Tibial nerve (tissue), 4 donors: Measurements from ENCODE around the gene CYP2U1. TPM values are rescaled to one million over a fixed set of nuclear protein-coding genes. Genes with fewer than 3 reads are reported as not detected.
A peak's percentile ranks its signal among the peaks of the same experiment; 100 is the strongest.

Experiments used
- DNase-seq, 2 donors: peaks; one replicate each; pipeline ENCODE4 v3.0.0-alpha.2; 2019; ENCODE audit warnings: low spot score in 2 of 2
- H3K27ac ChIP-seq, 4 donors: fragments of 200-600 bp; sonication (generic) in 3 of 4; one replicate each; pipeline ENCODE4 v1.5.1; 2017 to 2019; ENCODE audit warnings: mild to moderate bottlenecking in 1 of 4
- H3K27me3 ChIP-seq, 2 donors: fragments of 200-600 bp; sonication (generic) in 1 of 2; one replicate each; pipeline versions ENCODE4 v1.5.1 to v1.6.0; 2017 to 2019
- H3K36me3 ChIP-seq, 3 donors: fragments of 200-600 bp; sonication (generic); one replicate each; pipeline ENCODE4 v1.5.1; 2018 to 2019
- H3K4me1 ChIP-seq, 4 donors: fragments of 200-600 bp; sonication (generic) in 3 of 4; one replicate each; pipeline ENCODE4 v1.5.1; 2017 to 2019
- H3K4me3 ChIP-seq, 4 donors: fragments of 200-600 bp; sonication (generic) in 3 of 4; one replicate each; pipeline ENCODE4 v1.5.1; 2017 to 2019; ENCODE audit warnings: mild to moderate bottlenecking in 1 of 4, moderate library complexity in 1 of 4
- H3K9me3 ChIP-seq, 4 donors: fragments of 200-600 bp; sonication (generic) in 3 of 4; one replicate each; pipeline ENCODE4 v1.5.1; 2017 to 2019
- EP300 ChIP-seq, 2 donors: sonication (generic); formaldehyde crosslinking; IDR thresholded peaks; one replicate each; pipeline ENCODE4 v1.6.1; 2017; ENCODE audit warnings: antibody characterized with exemption in 2 of 2, mild to moderate bottlenecking in 1 of 2
- POLR2A ChIP-seq, 2 donors: fragments of 450-650 bp; IDR thresholded peaks; one replicate each; pipeline ENCODE4 v1.6.1; 2017; ENCODE audit warnings: antibody characterized with exemption in 2 of 2, mild to moderate bottlenecking in 2 of 2, moderate library complexity in 2 of 2
- WGBS, 2 donors: methylation state at CpG; one replicate each; pipeline ENCODE4 v1.1.5; 2018; 5-methylcytosine and 5-hydroxymethylcytosine counted together
- total RNA-seq, 4 donors: library from RNA; depleted of rRNA; stranded (reverse); fragments of >200 nt; gene quantifications; one replicate each; pipeline ENCODE4 v1.1.0, GENCODE V29; 2016
- TF ChIP-seq, protein P1 (sequence below), 5 experiments: fragments of 200-600 bp in 3 of 5; fragments of 450-650 bp in 2 of 5; sonication (generic) in 3 of 5; IDR thresholded peaks; one replicate each; pipeline ENCODE4 v1.5.1; 2016 to 2019; ENCODE audit warnings: antibody characterized with exemption in 5 of 5, mild to moderate bottlenecking in 3 of 5, moderate library complexity in 2 of 5

CYP2U1 gene
- total RNA-seq, 4 donors from 2014 or later = 24.0 to 50.3 (median 32.9) TPM

GRCh38 chr4:107974523-107974922, 43.2 kb downstream of the CYP2U1 start:
- Histone ChIP-seq H3K27me3 (no peaks in the 10 kb centered on the region), H3K4me1 (peaks cover 0 to 19% (median 3%) of the 10 kb centered on the region in 4 donors), H3K4me3 (no peak overlapping the region), H3K36me3 (no peaks in the 10 kb centered on the region), H3K27ac (no peak overlapping the region), H3K9me3 (no peaks in the 10 kb centered on the region)
- no peak for DNase-seq
- TF ChIP-seq, protein P1, sequence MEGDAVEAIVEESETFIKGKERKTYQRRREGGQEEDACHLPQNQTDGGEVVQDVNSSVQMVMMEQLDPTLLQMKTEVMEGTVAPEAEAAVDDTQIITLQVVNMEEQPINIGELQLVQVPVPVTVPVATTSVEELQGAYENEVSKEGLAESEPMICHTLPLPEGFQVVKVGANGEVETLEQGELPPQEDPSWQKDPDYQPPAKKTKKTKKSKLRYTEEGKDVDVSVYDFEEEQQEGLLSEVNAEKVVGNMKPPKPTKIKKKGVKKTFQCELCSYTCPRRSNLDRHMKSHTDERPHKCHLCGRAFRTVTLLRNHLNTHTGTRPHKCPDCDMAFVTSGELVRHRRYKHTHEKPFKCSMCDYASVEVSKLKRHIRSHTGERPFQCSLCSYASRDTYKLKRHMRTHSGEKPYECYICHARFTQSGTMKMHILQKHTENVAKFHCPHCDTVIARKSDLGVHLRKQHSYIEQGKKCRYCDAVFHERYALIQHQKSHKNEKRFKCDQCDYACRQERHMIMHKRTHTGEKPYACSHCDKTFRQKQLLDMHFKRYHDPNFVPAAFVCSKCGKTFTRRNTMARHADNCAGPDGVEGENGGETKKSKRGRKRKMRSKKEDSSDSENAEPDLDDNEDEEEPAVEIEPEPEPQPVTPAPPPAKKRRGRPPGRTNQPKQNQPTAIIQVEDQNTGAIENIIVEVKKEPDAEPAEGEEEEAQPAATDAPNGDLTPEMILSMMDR (IDR thresholded peaks at IDR 0.05) = no peak
- TF ChIP-seq POLR2A (IDR thresholded peaks at IDR 0.05) (no peak), EP300 (IDR thresholded peaks at IDR 0.05) (no peak)
- 86 to 94% methylated on average over 3 of the region's 3 CpGs for WGBS, 2 donors

- Histone ChIP-seq H3K27ac (peak overlapping the region in 3 of 4 donors; percentile 21 to 73 (median 29)), H3K9me3 (no peaks in the 10 kb centered on the region), H3K27me3 (no peaks in the 10 kb centered on the region), H3K4me3 (no peak overlapping the region), H3K4me1 (peaks cover 0 to 19% (median 3%) of the 10 kb centered on the region in 4 donors), H3K36me3 (no peaks in the 10 kb centered on the region)
- TF ChIP-seq EP300 (IDR thresholded peaks at IDR 0.05) (no peak), POLR2A (IDR thresholded peaks at IDR 0.05) (no peak)
- TF ChIP-seq, protein P1 (IDR thresholded peaks at IDR 0.05) = no peak
- no peak for DNase-seq
- 73 to 74% methylated on average over 4 of the region's 4 CpGs for WGBS, 2 donors
Observed at GRCh38 chr4:107977482-107977881, 46.1 kb downstream of the CYP2U1 start.

DNA sequence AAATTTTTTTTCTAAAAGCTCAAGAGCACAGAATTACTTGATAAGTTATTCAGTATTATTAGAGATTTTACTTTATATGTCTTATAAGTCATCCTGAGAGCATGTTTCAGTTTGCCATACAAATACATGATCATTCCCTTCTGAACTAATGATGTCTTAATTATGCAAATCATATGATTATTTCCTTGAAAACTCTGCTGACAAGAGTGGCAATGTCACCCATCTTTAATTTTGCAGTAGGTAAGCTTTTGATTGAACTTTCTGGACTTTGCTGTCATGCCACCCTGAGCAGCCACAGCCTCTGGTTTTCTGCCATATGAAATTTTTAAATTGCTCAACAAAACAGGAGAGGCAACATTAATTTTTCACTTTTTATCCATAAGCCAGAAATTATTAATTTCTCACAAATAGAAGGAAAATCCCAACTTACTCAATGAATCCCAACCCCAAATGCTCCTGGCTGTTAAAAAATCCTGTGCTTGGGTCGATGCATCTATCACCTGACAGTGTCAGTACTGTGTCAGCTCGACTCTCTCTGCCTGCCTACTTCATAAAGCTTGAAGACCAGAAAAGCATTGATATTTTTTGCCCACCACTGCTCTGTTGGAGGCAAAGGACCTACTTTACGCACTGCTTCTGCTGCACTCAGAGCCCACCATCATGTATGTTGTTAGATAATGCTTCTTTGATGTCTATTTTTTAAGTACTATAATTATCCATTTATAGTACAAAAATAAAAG, 46.8 kb downstream of the CYP2U1 start:
- no peaks in the 10 kb centered on the region for H3K27me3 ChIP-seq
- 43 to 58% methylated on average over 3 of the region's 3 CpGs for WGBS, 2 donors
- H3K36me3 ChIP-seq = no peaks in the 10 kb centered on the region
- TF ChIP-seq EP300 (IDR thresholded peaks at IDR 0.05) (no peak), POLR2A (IDR thresholded peaks at IDR 0.05) (no peak)
- TF ChIP-seq, protein P1 (IDR thresholded peaks at IDR 0.05) = no peak
- no peaks in the 10 kb centered on the region for H3K9me3 ChIP-seq
- peak overlapping the region; percentile 29 to 73 (median 49) for H3K27ac ChIP-seq
- no peak for DNase-seq
- no peak overlapping the region for H3K4me3 ChIP-seq
- peaks cover 0 to 19% (median 3%) of the 10 kb centered on the region in 4 donors for H3K4me1 ChIP-seq

- 45 to 59% methylated on average over 2 of the region's 2 CpGs for WGBS, 2 donors
- H3K4me3 ChIP-seq = no peak overlapping the region
Observed at GRCh38 chr4:107978716-107979451, 47.5 kb downstream of the CYP2U1 start.

More at GRCh38 chr4:107978716-107979451, 47.5 kb downstream of the CYP2U1 start:
- TF ChIP-seq, protein P1 (IDR thresholded peaks at IDR 0.05) = no peak
- TF ChIP-seq EP300 (IDR thresholded peaks at IDR 0.05) = peak in 1 of 2 donors; percentile 64
- H3K4me1 ChIP-seq = peaks cover 0 to 19% (median 5%) of the 10 kb centered on the region in 4 donors
- peak overlapping the region; percentile 29 to 73 (median 50) for H3K27ac ChIP-seq
- no peaks in the 10 kb centered on the region for H3K9me3 ChIP-seq
- no peaks in the 10 kb centered on the region for H3K27me3 ChIP-seq
- H3K36me3 ChIP-seq = no peaks in the 10 kb centered on the region
- no peak for DNase-seq
